NCI-H1048 (cell line): ENCODE data around the gene SRP72.
A peak's percentile ranks its signal among the peaks of the same experiment; 100 is the strongest.
"Not testable (repeated sequence)": the region's sequence is repeated elsewhere in the genome, so short reads cannot be mapped to it uniquely, and the experiment has no call there.

Experiments
- DNase-seq: peaks from one replicate; lab custom pipeline; 2025; lab: John Stamatoyannopoulos, UW

The SRP72 gene

GRCh38 chr4:56467284-56468096 is at the start of gene SRP72:
TSS of gene SRP72 (plus strand) at chr4:56467617. CDS start at chr4:56467636, 19 bp downstream.
- DNase-seq = peak; percentile 74

GRCh38 chr4:56424176-56424575 is 43.2 kb upstream of the SRP72 start:
- no peak for DNase-seq

GRCh38 chr4:56424697-56425514 is 42.5 kb upstream of the SRP72 start:
- no peak for DNase-seq

GRCh38 chr4:56425518-56425917 is 41.9 kb upstream of the SRP72 start:
- no peak for DNase-seq

GRCh38 chr4:56426273-56426672 is 41.1 kb upstream of the SRP72 start:
- no peak for DNase-seq

GRCh38 chr4:56427179-56427578 is 40.2 kb upstream of the SRP72 start:
- no peak for DNase-seq

GRCh38 chr4:56430203-56430602 is 37.2 kb upstream of the SRP72 start:
- no peak for DNase-seq

GRCh38 chr4:56433280-56433679 is 34.1 kb upstream of the SRP72 start:
- DNase-seq = no peak

- no peak for DNase-seq
Observed at GRCh38 chr4:56434599-56435139, 32.7 kb upstream of the SRP72 start.

GRCh38 chr4:56435140-56435926 is 32.1 kb upstream of the SRP72 start, which contains the start of gene PPAT:
TSS of gene PPAT (minus strand) at chr4:56435615. CDS start at chr4:56435477, 138 bp downstream.
- DNase-seq = peak; percentile 92

GRCh38 chr4:56438766-56439165 is 28.7 kb upstream of the SRP72 start:
- no peak for DNase-seq

- no peak for DNase-seq
Observed at GRCh38 chr4:56440983-56441382, 26.4 kb upstream of the SRP72 start.

GRCh38 chr4:56444719-56445118 is 22.7 kb upstream of the SRP72 start:
- DNase-seq = no peak

GRCh38 chr4:56445699-56446098 is 21.7 kb upstream of the SRP72 start:
- no peak for DNase-seq

- no peak for DNase-seq
Observed at GRCh38 chr4:56448301-56448700, 19.1 kb upstream of the SRP72 start.

GRCh38 chr4:56449475-56449874 is 17.9 kb upstream of the SRP72 start:
- DNase-seq = not testable (repeated sequence)

GRCh38 chr4:56450342-56450741 is 17.1 kb upstream of the SRP72 start:
- DNase-seq = no peak

GRCh38 chr4:56460085-56460484 is 7.3 kb upstream of the SRP72 start:
- no peak for DNase-seq

GRCh38 chr4:56462157-56462556 is 5.3 kb upstream of the SRP72 start:
- DNase-seq = no peak

- no peak for DNase-seq
Observed at GRCh38 chr4:56463711-56464110, 3.7 kb upstream of the SRP72 start.

GRCh38 chr4:56464581-56464980 is 2.8 kb upstream of the SRP72 start:
- no peak for DNase-seq
